GM12891 (cell line): ENCODE measurements around the gene WDR20.

Experiments used
- POLR2A ChIP-seq: IDR thresholded peaks from 2 replicates; pipeline ENCODE4 v1.6.1; 2011; ENCODE audit warnings: low read depth, low read length, control low read depth
- POLR2AphosphoS5 ChIP-seq: IDR thresholded peaks from 2 replicates; pipeline ENCODE4 v1.6.1; 2011; ENCODE audit warnings: low read depth, low read length, control low read depth
- SPI1 ChIP-seq: IDR thresholded peaks from 2 replicates; pipeline ENCODE4 v1.6.1; 2011; ENCODE audit warnings: low read depth, low read length, control low read depth
- TAF1 ChIP-seq: IDR thresholded peaks from 2 replicates; pipeline ENCODE4 v1.6.1; 2011; ENCODE audit warnings: low read depth, low read length, control low read depth

- TF ChIP-seq TAF1 (no peak), POLR2A (no peak), POLR2AphosphoS5 (no peak), SPI1 (no peak)
These were observed 19.1 kb downstream of the WDR20 start for GRCh38 chr14:102158797-102159196.
